ENCODE measurements around the gene OR2W3. TPM values are rescaled to one million over a fixed set of nuclear protein-coding genes. Genes with fewer than 3 reads are reported as not detected.

Gene OR2W3
- total RNA-seq, 4 donors from 2014 or later = 0.81 to 3.1 (median 1.2) TPM; not detected in 1

DNA sequence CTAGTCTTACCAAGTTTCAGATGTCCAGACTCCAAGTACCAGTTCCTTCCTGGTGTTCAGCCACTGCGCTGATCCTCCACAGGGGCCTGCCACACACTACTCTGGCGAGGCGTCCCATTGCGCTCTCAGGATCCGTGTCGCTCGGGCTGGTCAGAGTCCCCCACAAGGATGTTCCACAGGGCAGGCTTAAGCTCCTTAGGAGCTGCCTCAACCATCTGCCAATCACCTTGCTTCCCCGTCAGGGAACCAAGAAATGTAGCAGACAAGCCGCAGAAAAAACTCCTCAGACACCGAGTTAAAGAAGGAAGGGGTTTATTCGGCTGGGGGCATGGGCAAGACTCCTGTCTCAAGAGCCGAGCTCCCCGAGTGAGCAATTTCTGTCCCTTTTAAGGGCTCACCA is 9.8 kb downstream of the OR2W3 start:
- Histone ChIP-seq H3K27ac (no peak overlapping the region), H3K27me3 (no peaks in the 10 kb centered on the region), H3K36me3 (no peaks in the 10 kb centered on the region), H3K9me3 (peaks cover 4% of the 10 kb centered on the region), H3K4me3 (no peak overlapping the region), H3K4me1 (no peaks in the 10 kb centered on the region)
- 89% methylated on average over 13 of the region's 13 CpGs for WGBS
- TF ChIP-seq EP300 (IDR thresholded peaks at IDR 0.05) (no peak), CTCF (IDR thresholded peaks at IDR 0.05) (no peak), POLR2AphosphoS5 (IDR thresholded peaks at IDR 0.05) (no peak), POLR2A (IDR thresholded peaks at IDR 0.05) (no peak)
- DNase-seq (ENCODE audit: low spot score in 2 of 2) = no peak

- Histone ChIP-seq H3K9me3 (peaks cover 3% of the 10 kb centered on the region), H3K36me3 (no peaks in the 10 kb centered on the region), H3K4me1 (no peaks in the 10 kb centered on the region), H3K4me3 (peak overlapping the region; percentile 30), H3K27me3 (no peaks in the 10 kb centered on the region), H3K27ac (no peak overlapping the region)
- no peak for DNase-seq (ENCODE audit: low spot score in 2 of 2)
- 51% methylated on average over 9 of the region's 9 CpGs for WGBS
- TF ChIP-seq EP300 (IDR thresholded peaks at IDR 0.05) (no peak), CTCF (IDR thresholded peaks at IDR 0.05) (no peak), POLR2A (IDR thresholded peaks at IDR 0.05) (no peak)
Measured at GRCh38 chr1:247905910-247906503, 10.6 kb downstream of the OR2W3 start.

DNA sequence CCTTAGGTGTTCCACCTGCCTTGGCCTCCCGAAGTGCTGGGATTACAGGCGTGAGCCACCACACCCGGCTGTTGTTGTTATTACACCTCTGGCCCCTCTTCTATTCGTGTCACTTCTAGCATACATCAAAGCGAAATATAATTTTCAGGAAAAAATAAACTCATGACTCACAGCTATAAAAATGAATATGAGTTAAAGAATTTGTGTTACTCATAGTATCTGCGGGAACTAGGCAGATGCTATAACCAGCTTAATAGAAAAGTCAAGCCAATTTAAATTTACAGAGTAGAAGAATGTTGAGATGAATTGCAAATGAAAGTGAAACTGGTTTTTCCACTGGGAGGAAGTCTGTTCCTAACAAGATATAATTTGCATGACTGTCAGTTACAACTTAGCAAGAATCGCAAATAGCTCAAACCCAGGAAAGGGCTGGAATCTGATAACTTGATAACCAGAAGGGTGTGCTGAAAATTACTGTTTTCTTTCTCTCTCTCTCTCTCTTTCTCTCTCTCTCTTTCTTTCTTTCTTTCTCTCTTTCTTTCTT is 11.2 kb downstream of the OR2W3 start:
- TF ChIP-seq CTCF (IDR thresholded peaks at IDR 0.05) (no peak), EP300 (IDR thresholded peaks at IDR 0.05) (no peak), POLR2A (IDR thresholded peaks at IDR 0.05) (no peak), POLR2AphosphoS5 (IDR thresholded peaks at IDR 0.05) (no peak)
- no peaks in the 10 kb centered on the region for H3K4me1 ChIP-seq
- H3K36me3 ChIP-seq = no peaks in the 10 kb centered on the region
- peak overlapping the region; percentile 30 for H3K4me3 ChIP-seq
- no peak for DNase-seq (ENCODE audit: low spot score in 2 of 2)
- H3K27me3 ChIP-seq = no peaks in the 10 kb centered on the region
- no peaks in the 10 kb centered on the region for H3K9me3 ChIP-seq
- WGBS = 33% methylated on average over 7 of the region's 7 CpGs
- no peak overlapping the region for H3K27ac ChIP-seq

- Histone ChIP-seq H3K27ac (no peak overlapping the region), H3K4me3 (no peak overlapping the region), H3K4me1 (no peaks in the 10 kb centered on the region), H3K27me3 (no peaks in the 10 kb centered on the region), H3K9me3 (no peaks in the 10 kb centered on the region), H3K36me3 (no peaks in the 10 kb centered on the region)
- 82% methylated on average over 5 of the region's 5 CpGs for WGBS
- DNase-seq (ENCODE audit: low spot score in 2 of 2) = no peak
- no peak for TF ChIP-seq EP300 (IDR thresholded peaks at IDR 0.05)
- TF ChIP-seq POLR2A (IDR thresholded peaks at IDR 0.05) = no peak
- no peak for TF ChIP-seq CTCF (IDR thresholded peaks at IDR 0.05)
- TF ChIP-seq POLR2AphosphoS5 (IDR thresholded peaks at IDR 0.05) = no peak
Measured at GRCh38 chr1:247908766-247909165, 13.4 kb downstream of the OR2W3 start.

DNA sequence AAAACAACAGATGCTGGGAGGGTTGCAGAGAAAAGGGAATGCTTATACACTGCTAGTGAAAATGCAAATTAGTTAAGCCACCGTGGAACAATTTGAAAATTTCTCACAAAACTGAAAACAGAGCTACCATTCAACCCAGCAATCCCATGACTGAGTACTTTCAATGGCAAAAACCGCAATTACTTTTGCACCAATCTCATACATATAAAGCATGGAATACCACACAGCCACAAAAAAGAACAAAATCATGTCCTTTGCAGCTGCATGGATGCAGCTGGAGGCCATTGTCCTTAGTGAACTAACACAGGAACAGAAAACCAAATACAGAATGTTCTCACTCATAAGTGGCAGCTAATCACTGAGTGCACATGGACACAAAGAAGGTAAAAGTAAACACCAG is 18.4 kb downstream of the OR2W3 start:
- H3K27ac ChIP-seq = no peak overlapping the region
- no peaks in the 10 kb centered on the region for H3K27me3 ChIP-seq
- H3K36me3 ChIP-seq = no peaks in the 10 kb centered on the region
- WGBS = 92% methylated on average over 2 of the region's 2 CpGs
- TF ChIP-seq CTCF (IDR thresholded peaks at IDR 0.05) (no peak), EP300 (IDR thresholded peaks at IDR 0.05) (no peak)
- no peak overlapping the region for H3K4me3 ChIP-seq
- no peak for DNase-seq (ENCODE audit: low spot score in 2 of 2)
- no peaks in the 10 kb centered on the region for H3K9me3 ChIP-seq
- H3K4me1 ChIP-seq = no peaks in the 10 kb centered on the region
